ENCODE data around the gene GNG7.
"Not testable (repeated sequence)": the region's sequence is repeated elsewhere in the genome, so short reads cannot be mapped to it uniquely, and the experiment has no call there.

- TF ChIP-seq POLR2A, SPI1, POLR2AphosphoS5, TAF1 (IDR thresholded peaks at IDR 0.05; ENCODE audit: low read depth, low read length): not testable (repeated sequence)
These were observed 138.9 kb downstream of the GNG7 start for GRCh38 chr19:2563546-2563945.

All from GM12891 (cell line).